NCI-H2196 (cell line): Measurements from ENCODE around the gene SLC25A5.
A peak's percentile ranks its signal among the peaks of the same experiment; 100 is the strongest.
"Not testable (repeated sequence)": the region's sequence is repeated elsewhere in the genome, so short reads cannot be mapped to it uniquely, and the experiment has no call there.

ENCODE experiments used
- DNase-seq: peaks from one replicate; lab custom pipeline; 2025; ENCODE audit not compliant: unreplicated experiment; lab: John Stamatoyannopoulos, UW

SLC25A5 gene

GRCh38 chrX:119467842-119468550, at the start of gene SLC25A5:
Gene SLC25A5 (plus strand): TSS chrX:119468444. CDS start chrX:119468516, 72 bp downstream.
- peak; percentile 80 for DNase-seq

DNA sequence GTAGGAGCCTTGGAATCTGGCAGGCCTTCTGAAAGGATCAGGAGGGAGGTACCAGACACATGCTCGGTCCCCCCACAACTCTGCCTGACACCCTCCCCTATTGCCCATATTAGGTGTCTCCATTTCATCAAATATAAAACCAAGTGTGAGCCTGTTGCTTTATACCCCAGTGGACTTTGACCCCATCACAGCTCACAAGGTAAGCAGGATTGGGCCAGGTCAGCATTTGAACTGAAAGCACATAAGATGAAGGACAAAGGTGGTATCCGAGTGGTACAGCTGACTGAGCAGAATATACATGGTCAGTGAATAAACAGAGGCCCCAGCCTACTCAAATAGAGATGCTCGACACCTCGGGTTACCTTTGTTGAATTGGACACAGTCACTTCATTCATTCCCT, 49.1 kb upstream of the SLC25A5 start:
- DNase-seq = no peak

DNA sequence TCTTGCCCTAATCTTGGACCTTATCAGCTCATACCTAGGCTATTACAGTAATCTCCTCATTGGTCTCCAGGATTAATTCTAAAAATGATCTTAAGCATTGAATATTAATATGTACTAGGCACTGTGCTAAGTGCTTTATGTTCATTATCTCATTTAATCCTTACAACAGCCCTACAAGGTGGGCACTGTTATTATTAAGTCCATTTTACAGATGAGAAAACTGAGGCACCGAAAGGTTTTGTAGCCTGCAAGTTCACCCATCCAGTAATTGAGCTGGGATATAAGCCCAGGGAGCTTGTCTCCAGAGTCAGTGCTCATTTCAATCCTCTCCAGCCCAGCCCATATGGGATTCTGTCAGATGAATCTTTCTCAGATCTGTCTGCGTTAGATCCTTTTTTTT, 48.3 kb upstream of the SLC25A5 start:
- no peak for DNase-seq

DNA sequence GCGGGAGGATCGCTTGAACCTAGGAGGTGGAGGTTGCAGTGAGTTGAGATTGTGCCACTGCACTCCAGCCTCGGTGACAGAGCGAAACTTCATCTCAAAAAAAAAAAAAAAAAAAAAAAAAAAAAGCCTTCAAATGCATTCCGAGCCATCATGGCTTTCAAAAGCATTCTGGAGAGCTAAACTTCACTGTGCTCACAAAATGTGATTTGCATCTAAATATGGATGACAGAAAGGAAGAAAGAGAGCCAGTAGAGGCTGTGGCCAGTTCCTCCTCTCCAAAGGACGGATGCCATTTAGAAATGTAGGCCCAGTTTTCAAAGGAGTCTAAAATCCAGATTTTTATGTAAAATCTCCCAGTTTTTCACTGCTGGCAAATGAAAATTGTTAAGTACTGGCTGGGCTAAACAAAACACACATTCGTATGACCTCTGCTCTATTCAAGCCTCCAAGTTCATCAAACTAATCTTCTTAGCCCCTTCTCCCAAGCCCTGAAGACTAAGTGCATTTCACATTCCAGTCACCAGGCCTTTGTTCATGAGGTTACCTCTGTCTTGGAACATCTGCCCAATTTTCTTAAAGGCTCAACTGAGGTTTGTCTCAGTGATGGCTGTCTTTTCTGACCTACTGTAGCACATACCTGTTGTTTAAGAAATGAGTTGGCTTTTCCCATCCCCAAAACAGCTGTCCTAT, 47.1 kb upstream of the SLC25A5 start:
- DNase-seq = no peak

- no peak for DNase-seq
These were observed 44.6 kb upstream of the SLC25A5 start for GRCh38 chrX:119423631-119424030.

GRCh38 chrX:119424999-119425398, 43.2 kb upstream of the SLC25A5 start:
- no peak for DNase-seq

DNA sequence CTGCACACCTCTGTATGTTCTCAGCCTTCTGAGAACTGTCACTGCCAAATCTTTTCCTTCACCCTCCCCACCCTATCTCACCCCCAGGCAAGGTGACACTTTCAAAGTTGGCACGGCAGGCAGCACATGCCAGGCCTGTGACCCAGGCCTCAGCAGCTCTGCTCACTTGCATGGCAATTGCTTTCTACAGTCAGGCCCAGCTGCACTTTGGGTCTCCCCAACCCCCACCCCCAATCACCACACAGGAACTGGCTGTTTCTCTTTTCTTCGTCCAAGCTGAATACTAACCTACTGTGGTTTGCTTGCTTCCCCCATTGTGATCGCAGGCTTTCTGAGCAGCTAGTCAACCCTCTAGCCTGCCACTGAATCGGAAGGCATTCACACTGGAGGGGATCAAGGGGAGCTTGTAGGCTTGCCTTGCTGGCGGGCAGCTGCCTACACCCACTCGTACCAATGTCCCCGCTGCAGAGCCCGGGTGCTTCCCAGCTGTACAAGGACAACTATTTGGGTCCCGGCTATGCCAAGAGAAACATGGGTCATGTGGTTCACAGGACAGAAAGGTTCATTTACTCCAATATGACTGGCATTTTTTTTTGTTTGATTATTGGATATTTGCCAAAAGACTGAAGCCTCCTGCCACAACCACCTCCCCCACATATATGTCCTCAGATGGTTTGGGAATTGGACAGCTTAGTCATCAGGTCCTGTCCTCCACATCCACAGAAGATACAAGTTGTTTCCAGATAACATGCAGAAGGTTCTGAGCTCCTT, 41.0 kb upstream of the SLC25A5 start:
- no peak for DNase-seq

- DNase-seq = no peak
These were observed 40.5 kb upstream of the SLC25A5 start for GRCh38 chrX:119427795-119428185.

GRCh38 chrX:119429471-119429870, 38.8 kb upstream of the SLC25A5 start:
- DNase-seq = no peak

- DNase-seq = not testable (repeated sequence)
These were observed 26.9 kb upstream of the SLC25A5 start for GRCh38 chrX:119441295-119441694.

- DNase-seq = no peak
These were observed 26.0 kb upstream of the SLC25A5 start for GRCh38 chrX:119442286-119442685.

DNA sequence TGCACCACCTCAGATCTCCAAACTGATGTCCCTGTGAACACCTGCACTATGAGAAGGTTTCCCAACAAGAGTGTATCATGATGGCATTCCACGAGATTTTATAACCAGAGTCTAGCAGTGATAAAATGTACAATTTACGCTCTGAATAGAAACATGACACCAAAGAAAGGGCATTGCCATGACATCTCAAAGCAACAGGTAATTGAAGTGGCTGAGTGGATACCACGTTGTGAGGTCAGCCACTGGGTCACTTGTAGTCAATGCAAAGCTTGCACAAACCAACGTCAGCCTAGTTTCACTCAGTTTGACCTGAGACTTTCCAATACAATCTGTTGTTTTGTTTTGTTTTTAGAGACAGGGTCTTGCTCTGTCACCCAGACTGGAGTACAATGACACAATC, 15.0 kb upstream of the SLC25A5 start:
- no peak for DNase-seq

DNA sequence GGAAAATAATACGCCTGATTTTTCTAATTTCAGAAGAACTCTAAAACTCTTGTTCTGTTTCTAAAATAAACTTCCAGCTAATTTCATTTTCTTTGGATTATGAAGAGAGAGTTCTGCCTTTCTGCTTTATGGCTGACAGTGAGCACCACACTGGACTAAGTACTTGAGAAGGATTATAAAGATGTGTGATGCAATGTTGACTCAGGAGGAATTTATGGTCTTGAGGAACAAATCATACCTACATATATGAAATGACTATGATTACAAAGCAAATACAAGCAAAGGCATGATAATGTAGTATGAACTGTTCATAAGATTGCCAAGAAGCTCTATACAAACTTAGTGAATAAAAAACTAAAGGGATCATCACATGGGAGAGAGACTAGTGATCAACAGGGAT, 13.0 kb upstream of the SLC25A5 start:
- no peak for DNase-seq

DNA sequence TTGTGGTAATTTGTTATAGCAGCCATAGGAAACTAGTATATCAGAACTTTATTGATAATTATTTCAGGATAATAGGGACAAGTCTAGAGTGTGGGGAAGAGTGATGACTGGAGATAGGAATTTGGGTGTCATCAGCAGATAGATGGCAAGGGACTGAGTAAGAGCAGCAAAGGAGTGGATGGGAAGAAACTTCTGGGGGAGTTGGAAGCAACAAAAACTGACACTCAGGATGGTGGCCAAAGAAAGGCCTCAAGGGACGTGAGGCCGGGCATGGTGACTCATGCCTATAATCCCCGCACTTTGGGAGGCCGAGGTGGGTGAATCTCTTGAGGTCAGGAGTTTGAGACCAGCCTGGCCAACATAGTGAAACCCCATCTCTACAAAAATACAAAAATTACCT, 9.1 kb upstream of the SLC25A5 start:
- DNase-seq = no peak

GRCh38 chrX:119465555-119465954, 2.7 kb upstream of the SLC25A5 start:
- DNase-seq = no peak

GRCh38 chrX:119466970-119467369, 1.3 kb upstream of the SLC25A5 start:
- DNase-seq = no peak

GRCh38 chrX:119467433-119467832, 811 bp upstream of the SLC25A5 start:
- DNase-seq = no peak

DNA sequence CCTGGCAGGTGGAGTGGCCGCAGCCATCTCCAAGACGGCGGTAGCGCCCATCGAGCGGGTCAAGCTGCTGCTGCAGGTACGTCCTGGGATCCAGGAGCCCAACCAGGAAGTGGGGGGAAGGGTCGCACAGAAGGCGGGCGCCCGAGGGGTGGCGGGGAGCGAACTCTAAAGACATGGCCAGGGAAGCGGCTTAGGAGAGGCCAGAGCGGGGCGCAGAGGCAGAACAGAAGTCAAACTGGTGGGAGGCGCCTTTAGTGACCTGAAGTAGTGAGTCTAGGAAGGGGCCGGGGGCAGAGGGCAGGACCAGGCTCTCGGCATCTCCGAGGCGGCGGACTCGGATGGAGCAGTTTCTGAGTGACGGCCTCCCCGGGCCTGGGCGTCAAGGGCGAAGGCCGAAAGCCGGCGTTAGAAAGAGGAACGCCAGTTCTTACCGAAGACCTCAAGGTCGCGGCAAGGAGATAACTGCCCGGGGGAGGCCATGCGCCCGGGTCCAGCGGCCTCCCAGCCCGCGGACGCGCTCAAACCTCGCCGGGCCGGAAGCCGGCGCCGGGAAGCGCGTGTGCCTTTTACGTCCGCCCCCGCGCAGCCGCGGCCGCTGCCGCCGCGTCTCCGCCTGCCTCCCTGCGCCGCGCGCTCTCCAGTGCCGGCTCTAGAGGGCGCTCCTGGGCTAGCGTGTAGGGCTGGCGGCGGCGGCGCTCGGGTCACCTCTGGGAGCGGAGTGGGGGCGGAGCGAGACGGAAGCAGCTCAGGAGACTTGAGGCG, 488 bp downstream of the SLC25A5 start:
- peak; percentile 85 for DNase-seq

DNA sequence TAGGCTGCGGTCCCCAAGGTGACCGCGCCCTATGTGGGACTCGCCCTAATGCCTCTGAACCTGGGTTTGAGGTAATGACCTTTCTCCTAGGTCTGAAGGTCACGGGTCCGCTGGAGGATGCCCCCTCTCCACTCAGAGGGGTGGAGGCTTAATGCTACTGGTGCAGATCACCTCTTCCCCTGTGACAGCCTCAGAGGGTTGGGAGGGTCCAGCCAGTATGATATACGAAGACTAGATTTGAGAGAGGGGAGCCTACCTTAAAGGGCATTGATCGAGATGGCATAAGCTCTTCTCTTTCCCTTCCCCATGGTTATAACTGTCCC, 1.0 kb downstream of the SLC25A5 start:
- no peak for DNase-seq

GRCh38 chrX:119474615-119475388, 6.6 kb downstream of the SLC25A5 start:
- no peak for DNase-seq
